Stimulated activated CD8-positive, alpha-beta memory T cell treated with anti-CD3 and anti-CD28 coated beads, Interleukin-7, amount 100 ng/mL, for 4 hours (primary cell): ENCODE measurements around the gene FYN.
"Not testable (repeated sequence)": the region's sequence is repeated elsewhere in the genome, so short reads cannot be mapped to it uniquely, and the experiment has no call there.

Experiments
- DNase-seq, 2 donors: peaks; one replicate each; pipeline ENCODE4 v3.0.0-alpha.2; 2020; ENCODE audit warnings: low read depth in 2 of 2

Gene FYN

GRCh38 chr6:111873178-111874024, at the start of gene FYN:
Gene FYN, minus strand, starts transcription at chr6:111873452. Its CDS starts 153,401 bp downstream, at chr6:111720051.
- peak; percentile 98 to 100 for DNase-seq

- no peak for DNase-seq
Measured at GRCh38 chr6:111922454-111923297, 49.4 kb upstream of the FYN start.

- DNase-seq = no peak
Measured at GRCh38 chr6:111921103-111921502, 47.9 kb upstream of the FYN start.

DNA sequence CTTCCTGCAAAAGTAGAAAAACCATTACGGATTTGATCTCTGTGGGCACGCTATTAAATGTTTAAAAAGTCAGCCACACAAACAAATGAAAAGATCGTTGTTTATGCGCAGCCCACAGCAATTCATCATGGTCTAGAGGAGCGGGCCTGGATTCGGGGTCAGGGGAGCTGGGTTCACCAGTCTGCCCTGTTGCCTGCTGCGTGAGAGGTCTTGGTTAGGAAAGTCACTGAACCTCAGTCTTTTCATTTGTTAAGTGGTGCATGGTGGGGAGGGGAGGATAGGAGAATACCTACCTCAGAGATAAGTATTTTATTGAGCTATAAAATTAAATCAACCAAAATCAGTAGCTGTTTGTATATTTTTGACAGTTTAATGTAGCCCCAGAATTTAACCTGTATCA, 47.3 kb upstream of the FYN start:
- DNase-seq = no peak

GRCh38 chr6:111918825-111919224, 45.6 kb upstream of the FYN start:
- no peak for DNase-seq

DNA sequence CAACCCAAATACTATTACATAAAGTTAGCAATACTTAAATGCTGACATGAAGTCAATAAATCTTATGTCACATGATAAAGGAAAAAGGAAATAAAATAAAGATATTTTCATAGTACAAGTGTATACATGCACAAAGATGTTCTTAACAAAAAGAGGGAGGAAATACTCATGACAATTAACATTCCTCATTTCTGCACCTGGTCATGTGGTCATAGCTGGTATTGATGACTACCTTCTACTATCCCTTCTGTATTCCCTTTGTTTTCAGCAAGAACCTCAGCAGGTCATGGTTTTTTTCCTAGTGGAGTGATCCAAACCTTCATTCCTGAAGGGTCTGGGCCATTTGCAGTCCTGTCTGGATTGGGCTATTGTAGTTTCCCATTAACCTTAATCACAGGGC, 43.5 kb upstream of the FYN start:
- no peak for DNase-seq

DNA sequence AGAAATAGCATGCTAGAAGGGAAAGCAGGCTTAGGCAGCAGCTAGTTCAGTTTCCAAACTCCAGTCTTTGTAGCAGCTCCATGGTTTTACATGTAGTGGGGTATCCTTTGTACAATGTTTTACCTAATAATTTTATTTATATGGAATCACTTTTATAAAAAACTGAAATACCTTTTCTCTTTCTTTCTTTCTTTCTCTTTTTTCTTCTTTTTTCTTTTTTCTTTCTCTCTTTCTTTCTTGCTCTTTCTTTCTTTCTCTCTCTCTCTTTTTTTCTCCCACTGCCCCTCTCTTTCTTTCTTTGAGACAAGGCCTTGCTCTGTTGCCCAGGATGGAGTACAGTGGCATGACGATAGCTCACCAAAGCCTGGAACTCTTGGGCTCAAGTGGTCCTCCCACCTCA, 41.4 kb upstream of the FYN start:
- no peak for DNase-seq

DNA sequence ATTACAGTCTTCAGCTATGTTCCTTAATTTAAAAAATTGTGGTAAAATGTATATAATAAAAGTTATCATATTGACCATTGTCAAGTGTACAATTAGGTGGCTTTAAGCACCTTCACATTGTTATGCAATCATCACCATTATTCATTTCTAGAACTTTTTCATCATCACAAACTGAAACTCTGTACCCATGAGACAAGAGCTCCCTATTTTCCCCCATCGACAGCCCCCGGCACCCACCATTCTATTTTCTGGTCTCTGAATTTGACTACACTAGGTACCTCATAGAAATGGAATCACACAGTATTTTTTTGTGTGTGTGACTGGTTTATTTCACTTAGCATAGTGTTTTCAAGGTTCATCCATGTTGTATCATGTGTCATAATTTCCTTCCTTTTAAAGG, 39.7 kb upstream of the FYN start:
- no peak for DNase-seq

- no peak for DNase-seq
Measured at GRCh38 chr6:111911428-111911827, 38.2 kb upstream of the FYN start.

- no peak for DNase-seq
Measured at GRCh38 chr6:111909238-111909637, 36.0 kb upstream of the FYN start.

DNA sequence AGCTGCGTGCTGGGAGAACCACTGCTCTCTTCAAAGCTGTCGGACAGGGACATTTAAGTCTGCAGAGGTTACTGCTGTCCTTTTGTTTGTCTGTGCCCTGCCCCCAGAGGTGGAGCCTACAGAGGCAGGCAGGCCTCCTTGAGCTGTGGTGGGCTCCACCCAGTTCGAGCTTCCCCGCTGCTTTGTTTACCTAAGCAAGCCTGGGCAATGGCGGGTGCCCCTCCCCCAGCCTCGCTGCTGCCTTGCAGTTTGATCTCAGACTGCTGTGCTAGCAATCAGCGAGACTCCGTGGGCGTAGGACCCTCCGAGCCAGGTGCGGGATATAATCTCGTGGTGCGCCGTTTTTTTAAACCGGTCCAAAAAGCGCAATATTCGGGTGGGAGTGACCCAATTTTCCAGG, 35.1 kb upstream of the FYN start:
- DNase-seq = not testable (repeated sequence)

DNA sequence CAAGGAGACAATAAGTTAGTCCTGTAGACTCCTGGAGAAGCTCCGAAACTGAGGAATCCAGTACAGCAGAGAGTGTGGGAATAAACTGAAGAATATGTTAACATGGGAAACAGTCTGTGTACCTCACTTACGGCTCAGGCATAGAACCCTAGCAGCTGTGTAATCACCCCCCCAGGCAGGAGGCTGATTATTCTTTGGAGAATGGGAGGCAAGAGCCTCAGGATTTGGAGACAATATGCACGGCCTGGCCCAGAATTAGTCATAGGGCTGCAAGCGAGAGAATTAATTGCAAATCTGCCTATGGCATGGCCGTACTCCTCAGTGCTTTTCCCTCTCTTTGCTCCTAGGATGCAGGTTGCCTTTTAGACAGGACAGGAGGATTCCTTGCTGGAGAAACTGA, 27.5 kb upstream of the FYN start:
- no peak for DNase-seq

DNA sequence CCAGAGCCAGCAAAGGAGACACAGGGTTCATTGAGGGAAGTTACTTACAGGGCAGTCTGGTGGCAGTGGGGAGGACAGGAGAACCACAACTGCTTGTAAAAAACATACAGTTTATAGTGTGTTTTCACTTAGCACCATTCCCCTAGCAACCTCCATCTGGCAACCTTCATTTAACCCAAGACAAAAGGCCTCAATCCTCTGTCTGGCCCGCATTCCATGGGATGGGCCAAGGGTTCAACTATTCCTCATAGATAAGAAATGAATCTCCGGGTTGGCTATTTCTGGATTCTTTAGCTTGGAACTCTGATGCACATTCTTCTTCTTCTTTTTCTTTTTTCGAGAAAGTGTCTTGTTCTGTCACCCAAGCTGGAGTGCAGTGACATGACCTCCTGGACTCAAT, 26.3 kb upstream of the FYN start:
- DNase-seq = no peak

GRCh38 chr6:111898452-111898851, 25.2 kb upstream of the FYN start:
- no peak for DNase-seq

- DNase-seq = no peak
Measured at GRCh38 chr6:111894951-111895350, 21.7 kb upstream of the FYN start.

- DNase-seq = no peak
Measured at GRCh38 chr6:111894272-111894671, 21.0 kb upstream of the FYN start.

DNA sequence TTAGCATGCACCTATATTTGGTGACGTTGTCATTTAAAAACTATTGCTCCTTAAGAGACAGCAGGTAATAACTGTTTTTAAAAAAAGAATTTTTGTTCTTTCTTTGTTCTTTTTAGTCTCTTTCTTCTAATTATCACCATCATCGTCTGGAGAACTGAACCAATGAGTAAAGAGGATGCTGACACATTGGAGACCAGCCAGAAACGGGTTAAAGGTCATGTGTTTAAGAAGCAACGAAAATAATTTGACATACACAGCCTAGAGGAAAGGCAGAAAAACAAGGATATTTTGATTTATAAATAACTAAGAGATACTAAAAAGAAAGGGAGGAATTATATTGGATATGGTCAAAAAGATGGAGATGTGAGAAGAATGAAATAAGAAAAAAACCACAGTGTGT, 19.2 kb upstream of the FYN start:
- DNase-seq = no peak

GRCh38 chr6:111890988-111891387, 17.7 kb upstream of the FYN start:
- DNase-seq = no peak

DNA sequence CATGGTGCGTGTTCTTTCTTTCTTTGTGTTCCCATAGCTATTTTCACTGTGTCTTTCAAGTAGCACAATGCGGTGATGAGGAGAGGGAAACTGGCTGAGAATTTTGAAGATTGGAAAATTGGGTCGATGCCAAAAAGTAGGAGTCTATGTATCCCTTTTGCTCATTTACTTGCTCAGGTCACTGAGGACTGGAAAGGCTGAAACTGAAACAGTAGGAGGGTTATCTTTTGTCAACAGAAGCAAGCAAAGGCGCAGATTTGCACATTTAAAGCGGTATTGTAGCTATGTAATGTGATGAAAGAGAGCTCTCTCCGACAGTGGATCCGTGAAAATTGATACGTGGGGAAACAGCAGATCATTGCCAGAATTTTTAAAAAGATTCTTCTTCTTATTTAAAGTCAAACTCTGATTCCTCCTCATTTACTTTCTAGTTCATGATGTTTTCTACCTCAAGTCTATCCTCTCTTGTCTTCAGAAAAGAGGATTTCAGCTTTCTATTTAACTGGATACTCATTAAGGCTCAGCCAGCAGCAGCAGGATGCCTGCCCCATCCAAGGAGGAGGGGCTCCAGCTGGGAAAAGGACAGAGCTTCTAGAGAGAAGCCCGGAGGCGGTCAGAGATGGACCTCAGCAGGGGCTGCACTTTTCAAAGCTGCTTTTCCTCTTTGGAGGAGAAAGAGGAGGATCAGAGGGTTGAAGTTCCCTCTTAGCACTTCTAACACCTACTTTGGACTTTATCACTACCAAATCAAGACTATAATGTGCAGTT, 15.9 kb upstream of the FYN start:
- DNase-seq = no peak

GRCh38 chr6:111886793-111887192, 13.5 kb upstream of the FYN start:
- not testable (repeated sequence) for DNase-seq

GRCh38 chr6:111885373-111886027, 12.2 kb upstream of the FYN start:
- no peak for DNase-seq

DNA sequence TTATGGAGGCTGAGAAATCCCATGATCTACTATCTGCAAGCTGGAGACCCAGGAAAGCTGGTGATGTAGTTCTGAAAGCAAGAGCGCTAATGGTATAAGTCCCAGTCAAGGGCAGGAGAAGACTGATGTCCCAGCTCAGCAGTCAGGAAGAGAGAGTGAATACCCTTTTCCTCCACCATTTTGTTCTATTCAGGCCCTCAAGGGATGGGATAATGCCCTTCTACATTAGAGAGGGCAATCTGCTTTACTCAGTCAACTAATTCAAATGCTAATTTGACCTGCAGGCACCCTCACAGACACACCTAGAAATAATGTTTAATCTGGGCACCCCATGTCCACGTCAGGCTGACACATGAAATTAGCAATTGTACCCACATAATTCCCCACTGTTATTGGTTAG, 10.8 kb upstream of the FYN start:
- DNase-seq = no peak
